SK-N-SH (cell line): ENCODE results near the gene SELENOP.

Experiments
- CHD2 ChIP-seq: fragments of 150-350 bp; IDR thresholded peaks from 2 replicates; pipeline ENCODE4 v1.6.1; 2018; ENCODE audit warnings: low read length; ENCODE audit not compliant: partially characterized antibody
- CTCF ChIP-seq: fragments of 200-600 bp; sonication (generic); IDR thresholded peaks from 2 replicates; pipeline ENCODE4 v1.6.1; 2017; ENCODE audit warnings: antibody characterized with exemption, mild to moderate bottlenecking, moderate library complexity
- EP300 ChIP-seq, 2 experiments: IDR thresholded peaks; 2 replicates each; pipeline versions ENCODE4 v1.4.0 to v1.6.1; 2012; ENCODE audit warnings: borderline replicate concordance in 1 of 2, low read depth in 1 of 2, low read length in 1 of 2
- FOSL2 ChIP-seq: IDR thresholded peaks from 2 replicates; pipeline ENCODE4 v1.4.0; 2012; ENCODE audit warnings: low read depth, mild to moderate bottlenecking, moderate library complexity, borderline replicate concordance
- IRF3 ChIP-seq: fragments of 150-350 bp; IDR thresholded peaks from 2 replicates; pipeline ENCODE4 v1.6.1; 2016; ENCODE audit warnings: mild to moderate bottlenecking, low read depth, low read length
- JUND ChIP-seq: IDR thresholded peaks from 2 replicates; pipeline ENCODE4 v1.4.0; 2012
- MXI1 ChIP-seq: IDR thresholded peaks from 2 replicates; pipeline ENCODE4 v1.6.1; 2012; ENCODE audit warnings: mild to moderate bottlenecking, low read depth, low read length, improper control_type of control experiment
- POLR2AphosphoS5 ChIP-seq: IDR thresholded peaks from 2 replicates; pipeline ENCODE4 v1.6.1; 2012; ENCODE audit warnings: low read depth, low read length
- TCF12 ChIP-seq: IDR thresholded peaks from 2 replicates; pipeline ENCODE4 v1.4.0; 2012
- TF ChIP-seq, protein P1 (sequence below): IDR thresholded peaks from 2 replicates; pipeline ENCODE4 v1.6.1; 2012; ENCODE audit warnings: mild to moderate bottlenecking, low read depth, low read length, moderate library complexity

DNA sequence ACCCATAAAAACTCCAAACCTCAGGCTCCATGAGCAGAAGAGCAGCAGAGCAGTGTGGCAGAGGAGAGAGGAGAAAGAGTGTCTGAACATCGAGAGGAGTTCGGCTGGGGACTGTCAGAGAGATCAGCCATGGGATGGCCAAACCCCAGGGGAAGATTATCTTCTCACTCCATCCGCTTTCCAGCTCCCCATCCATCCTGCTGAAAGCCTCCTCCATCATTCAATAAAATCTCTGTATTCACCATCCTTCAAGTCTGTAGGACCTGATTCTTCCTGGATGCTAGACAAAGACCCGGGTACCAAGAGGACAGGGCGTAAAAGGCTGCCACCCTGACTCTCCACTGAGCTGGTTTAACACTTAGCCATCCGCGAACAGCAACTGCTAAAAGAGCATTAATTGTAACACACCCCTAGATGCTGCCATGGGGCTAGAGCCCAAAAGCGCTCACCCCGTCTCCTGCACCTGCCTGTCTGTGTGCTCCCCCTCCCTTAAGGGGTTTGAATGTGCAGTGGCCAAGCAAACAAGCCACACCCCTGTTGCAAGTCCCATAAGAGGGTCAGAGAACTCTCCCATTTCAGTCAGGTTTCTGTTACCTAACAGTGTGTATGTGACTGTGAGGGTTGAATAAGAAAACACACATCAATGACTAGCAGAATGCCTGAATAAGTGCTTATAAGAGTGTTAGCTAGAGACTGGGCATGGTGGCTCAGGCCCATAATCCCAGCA is 13.9 kb upstream of the SELENOP start:
- TF ChIP-seq CTCF (no peak), TCF12 (no peak), FOSL2 (no peak), JUND (no peak), CHD2 (no peak), MXI1 (no peak), POLR2AphosphoS5 (no peak), EP300 (IDR thresholded peaks at IDR 0.05; ENCODE audit: borderline replicate concordance in 1 of 2, low read depth in 1 of 2, low read length in 1 of 2) (no peak), IRF3 (no peak)
- TF ChIP-seq, protein P1, sequence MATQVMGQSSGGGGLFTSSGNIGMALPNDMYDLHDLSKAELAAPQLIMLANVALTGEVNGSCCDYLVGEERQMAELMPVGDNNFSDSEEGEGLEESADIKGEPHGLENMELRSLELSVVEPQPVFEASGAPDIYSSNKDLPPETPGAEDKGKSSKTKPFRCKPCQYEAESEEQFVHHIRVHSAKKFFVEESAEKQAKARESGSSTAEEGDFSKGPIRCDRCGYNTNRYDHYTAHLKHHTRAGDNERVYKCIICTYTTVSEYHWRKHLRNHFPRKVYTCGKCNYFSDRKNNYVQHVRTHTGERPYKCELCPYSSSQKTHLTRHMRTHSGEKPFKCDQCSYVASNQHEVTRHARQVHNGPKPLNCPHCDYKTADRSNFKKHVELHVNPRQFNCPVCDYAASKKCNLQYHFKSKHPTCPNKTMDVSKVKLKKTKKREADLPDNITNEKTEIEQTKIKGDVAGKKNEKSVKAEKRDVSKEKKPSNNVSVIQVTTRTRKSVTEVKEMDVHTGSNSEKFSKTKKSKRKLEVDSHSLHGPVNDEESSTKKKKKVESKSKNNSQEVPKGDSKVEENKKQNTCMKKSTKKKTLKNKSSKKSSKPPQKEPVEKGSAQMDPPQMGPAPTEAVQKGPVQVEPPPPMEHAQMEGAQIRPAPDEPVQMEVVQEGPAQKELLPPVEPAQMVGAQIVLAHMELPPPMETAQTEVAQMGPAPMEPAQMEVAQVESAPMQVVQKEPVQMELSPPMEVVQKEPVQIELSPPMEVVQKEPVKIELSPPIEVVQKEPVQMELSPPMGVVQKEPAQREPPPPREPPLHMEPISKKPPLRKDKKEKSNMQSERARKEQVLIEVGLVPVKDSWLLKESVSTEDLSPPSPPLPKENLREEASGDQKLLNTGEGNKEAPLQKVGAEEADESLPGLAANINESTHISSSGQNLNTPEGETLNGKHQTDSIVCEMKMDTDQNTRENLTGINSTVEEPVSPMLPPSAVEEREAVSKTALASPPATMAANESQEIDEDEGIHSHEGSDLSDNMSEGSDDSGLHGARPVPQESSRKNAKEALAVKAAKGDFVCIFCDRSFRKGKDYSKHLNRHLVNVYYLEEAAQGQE, result no peak
